ENCODE data around the gene UNC5A. TPM values are rescaled to one million over a fixed set of nuclear protein-coding genes. Genes with fewer than 3 reads are reported as not detected.

Gene UNC5A
- total RNA-seq, 1 donor from 2014 or later, result 1.7 TPM

DNA sequence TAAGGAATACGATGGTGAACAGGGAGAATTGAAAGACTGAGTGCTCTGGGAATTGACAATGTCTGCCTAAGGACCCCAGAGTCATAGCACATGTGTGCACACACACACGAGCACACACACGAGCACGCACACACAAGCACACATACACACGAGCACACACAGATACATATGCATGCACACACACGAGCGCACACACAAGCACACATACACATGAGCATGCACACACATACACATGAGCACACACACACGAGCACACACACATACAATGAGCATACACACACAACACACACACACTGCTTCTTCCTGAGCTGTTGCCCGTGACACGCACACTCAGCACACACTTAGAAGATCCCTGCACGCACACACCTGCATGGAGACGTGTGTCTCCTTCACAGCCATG is 10.9 kb upstream of the UNC5A start:
- no peak overlapping the region for H3K4me3 Mint-ChIP-seq
- TF ChIP-seq CTCF (conservative IDR thresholded peaks at IDR 0.05), result no peak
- H3K9me3 Mint-ChIP-seq, result no peaks in the 10 kb centered on the region
- no peaks in the 10 kb centered on the region for H3K36me3 Mint-ChIP-seq
- DNase-seq (ENCODE audit: extremely low spot score, unreplicated experiment), result no peak
- peaks cover 55% of the 10 kb centered on the region for H3K27me3 Mint-ChIP-seq
- H3K4me1 Mint-ChIP-seq (ENCODE audit: unreplicated experiment), result no peaks in the 10 kb centered on the region
- H3K27ac Mint-ChIP-seq, result no peak overlapping the region

- H3K9me3 Mint-ChIP-seq, result no peaks in the 10 kb centered on the region
- no peak for DNase-seq (ENCODE audit: extremely low spot score, unreplicated experiment)
- H3K36me3 Mint-ChIP-seq, result no peaks in the 10 kb centered on the region
- H3K4me1 Mint-ChIP-seq (ENCODE audit: unreplicated experiment), result no peaks in the 10 kb centered on the region
- H3K27me3 Mint-ChIP-seq, result peaks cover 55% of the 10 kb centered on the region
- TF ChIP-seq CTCF (conservative IDR thresholded peaks at IDR 0.05), result no peak
- H3K4me3 Mint-ChIP-seq, result no peak overlapping the region
- no peak overlapping the region for H3K27ac Mint-ChIP-seq
Observed at GRCh38 chr5:176800024-176800423, 10.3 kb upstream of the UNC5A start.

DNA sequence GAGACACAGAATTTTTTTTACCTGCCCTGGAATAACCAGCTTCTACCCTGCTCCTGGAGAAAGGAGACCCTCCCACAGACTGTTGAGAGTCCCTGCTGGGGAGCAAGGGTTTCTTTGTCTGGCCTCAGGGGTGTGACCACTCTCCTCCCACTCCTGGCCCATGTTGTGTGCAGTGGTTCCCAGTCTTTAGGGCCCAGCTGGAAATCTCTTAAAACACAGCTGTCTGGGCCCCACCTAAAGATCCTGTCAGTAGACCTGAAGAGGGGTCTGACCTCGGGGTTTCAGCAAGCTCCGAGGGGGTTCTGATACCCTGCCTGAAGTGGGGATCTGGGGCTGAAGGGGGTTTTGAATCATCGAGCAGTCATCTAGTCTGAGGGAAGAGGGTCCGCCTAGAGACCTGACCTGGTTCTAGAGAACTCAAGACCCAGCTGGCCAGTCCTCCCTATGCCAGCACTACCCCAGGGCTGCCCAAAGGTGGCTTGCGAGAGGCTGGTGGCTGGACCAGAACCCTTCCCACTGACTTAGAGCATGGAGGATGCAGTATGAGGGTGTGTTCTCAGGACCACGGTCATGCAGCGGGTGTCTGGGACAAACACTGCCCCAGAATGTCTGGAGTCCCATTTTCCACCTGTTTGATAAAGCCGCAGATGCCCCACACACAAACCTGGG is 8.1 kb upstream of the UNC5A start:
- Mint-ChIP-seq H3K27me3 (peaks cover 55% of the 10 kb centered on the region), H3K4me1 (ENCODE audit: unreplicated experiment) (no peaks in the 10 kb centered on the region)
- no peak for TF ChIP-seq CTCF (conservative IDR thresholded peaks at IDR 0.05)

DNA sequence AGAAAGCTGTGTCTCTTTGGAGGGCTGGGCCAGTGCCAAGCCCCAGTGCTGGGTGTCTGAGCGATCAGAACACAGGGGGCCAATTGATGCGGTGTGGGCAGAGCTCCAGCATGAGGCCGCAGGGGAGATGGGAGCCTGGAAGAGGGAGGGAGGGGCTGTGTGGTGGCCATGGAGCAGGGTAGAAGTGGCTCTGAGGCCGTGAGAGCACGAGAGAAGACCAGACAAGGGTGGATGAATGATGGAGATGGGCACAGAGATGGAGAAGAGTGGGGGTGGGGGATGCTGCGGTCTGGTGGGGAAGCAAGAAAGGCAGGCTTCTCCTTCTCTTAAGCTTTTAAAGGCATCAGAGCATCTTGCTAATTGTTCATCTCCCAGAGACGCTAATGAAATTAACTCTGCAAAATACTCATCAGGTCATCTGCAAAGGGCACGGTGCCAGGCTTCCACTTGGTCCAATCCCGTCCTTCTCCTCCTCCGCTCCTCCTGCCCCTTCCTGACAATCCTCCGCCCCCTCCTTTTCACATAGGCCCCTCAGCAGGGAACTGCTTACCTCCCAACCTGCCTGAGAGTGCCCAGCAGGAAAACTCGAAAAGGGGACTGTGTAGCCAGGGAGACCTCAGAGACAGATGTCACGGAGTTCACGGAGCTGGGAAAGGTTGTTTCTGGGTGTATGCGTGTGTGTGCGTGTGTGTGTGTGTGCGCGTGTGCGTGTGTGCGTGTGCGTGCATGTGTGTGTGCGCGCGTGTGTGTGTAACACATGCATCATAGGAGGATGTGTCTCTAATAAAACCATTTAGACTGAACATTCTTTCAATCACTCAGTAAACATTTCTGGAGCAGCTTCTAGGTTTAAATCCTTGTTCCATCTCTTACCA is 7.1 kb upstream of the UNC5A start:
- peaks cover 55% of the 10 kb centered on the region for H3K27me3 Mint-ChIP-seq
- no peak for DNase-seq (ENCODE audit: extremely low spot score, unreplicated experiment)
- H3K4me3 Mint-ChIP-seq, result no peak overlapping the region
- H3K9me3 Mint-ChIP-seq, result no peaks in the 10 kb centered on the region
- no peak overlapping the region for H3K27ac Mint-ChIP-seq
- no peaks in the 10 kb centered on the region for H3K36me3 Mint-ChIP-seq
- no peak for TF ChIP-seq CTCF (conservative IDR thresholded peaks at IDR 0.05)
- H3K4me1 Mint-ChIP-seq (ENCODE audit: unreplicated experiment), result no peaks in the 10 kb centered on the region

More for the DNA sequence above, 8.1 kb upstream of the UNC5A start:
- no peak for DNase-seq (ENCODE audit: extremely low spot score, unreplicated experiment)
- Mint-ChIP-seq H3K4me3 (no peak overlapping the region), H3K9me3 (no peaks in the 10 kb centered on the region), H3K36me3 (no peaks in the 10 kb centered on the region), H3K27ac (no peak overlapping the region)

DNA sequence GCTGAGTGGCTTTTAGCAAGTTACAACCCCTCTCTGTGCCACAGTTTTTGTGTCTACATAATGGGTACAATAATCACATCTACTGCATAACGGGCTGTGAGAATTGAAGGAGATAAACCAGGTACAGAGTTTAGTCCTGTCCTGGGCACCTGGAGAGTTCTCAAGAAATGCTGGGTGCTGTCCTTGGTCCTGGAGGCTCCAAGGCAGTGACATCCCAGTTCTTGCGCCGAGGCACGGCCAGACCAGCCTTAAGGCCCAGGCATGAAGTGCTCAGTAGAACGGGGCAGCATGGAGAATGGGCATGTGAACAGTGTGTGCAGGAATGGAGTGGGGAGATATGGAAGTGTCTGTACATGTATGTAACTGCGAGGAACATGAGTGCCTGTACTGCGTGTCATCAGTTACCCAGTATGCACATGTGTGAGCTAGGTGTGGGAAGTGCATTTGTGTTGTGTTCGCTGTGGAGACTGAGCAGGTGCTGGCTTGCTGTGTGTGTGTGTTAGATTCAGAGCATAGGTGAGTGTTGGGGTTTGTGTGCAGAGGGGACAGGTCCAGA is 6.3 kb upstream of the UNC5A start:
- peaks cover 62% of the 10 kb centered on the region for H3K27me3 Mint-ChIP-seq
- no peak overlapping the region for H3K27ac Mint-ChIP-seq
- DNase-seq (ENCODE audit: extremely low spot score, unreplicated experiment), result no peak
- peaks cover 1% of the 10 kb centered on the region for H3K4me1 Mint-ChIP-seq (ENCODE audit: unreplicated experiment)
- H3K4me3 Mint-ChIP-seq, result no peak overlapping the region
- H3K36me3 Mint-ChIP-seq, result no peaks in the 10 kb centered on the region
- no peak for TF ChIP-seq CTCF (conservative IDR thresholded peaks at IDR 0.05)
- H3K9me3 Mint-ChIP-seq, result no peaks in the 10 kb centered on the region
